Measurements from ENCODE around the gene SRSF4.

Gene SRSF4

GRCh38 chr1:29123887-29124365 is 57.8 kb downstream of the SRSF4 start, which contains the start of gene TMEM200B:
TSS of gene TMEM200B (minus strand) at chr1:29123903. CDS start at chr1:29121828, 2,075 bp downstream.
- TF ChIP-seq, protein P1, sequence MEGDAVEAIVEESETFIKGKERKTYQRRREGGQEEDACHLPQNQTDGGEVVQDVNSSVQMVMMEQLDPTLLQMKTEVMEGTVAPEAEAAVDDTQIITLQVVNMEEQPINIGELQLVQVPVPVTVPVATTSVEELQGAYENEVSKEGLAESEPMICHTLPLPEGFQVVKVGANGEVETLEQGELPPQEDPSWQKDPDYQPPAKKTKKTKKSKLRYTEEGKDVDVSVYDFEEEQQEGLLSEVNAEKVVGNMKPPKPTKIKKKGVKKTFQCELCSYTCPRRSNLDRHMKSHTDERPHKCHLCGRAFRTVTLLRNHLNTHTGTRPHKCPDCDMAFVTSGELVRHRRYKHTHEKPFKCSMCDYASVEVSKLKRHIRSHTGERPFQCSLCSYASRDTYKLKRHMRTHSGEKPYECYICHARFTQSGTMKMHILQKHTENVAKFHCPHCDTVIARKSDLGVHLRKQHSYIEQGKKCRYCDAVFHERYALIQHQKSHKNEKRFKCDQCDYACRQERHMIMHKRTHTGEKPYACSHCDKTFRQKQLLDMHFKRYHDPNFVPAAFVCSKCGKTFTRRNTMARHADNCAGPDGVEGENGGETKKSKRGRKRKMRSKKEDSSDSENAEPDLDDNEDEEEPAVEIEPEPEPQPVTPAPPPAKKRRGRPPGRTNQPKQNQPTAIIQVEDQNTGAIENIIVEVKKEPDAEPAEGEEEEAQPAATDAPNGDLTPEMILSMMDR (IDR thresholded peaks at IDR 0.05; ENCODE audit: low read depth, low read length): no peak
- peak within 1 kb of the TSS; percentile 62 to 73 for H3K4me3 ChIP-seq (replicated peaks in 1 of 2; ENCODE audit: low read depth in 2 of 2, low read length in 2 of 2)
- no peak for DNase-seq (ENCODE audit: low read depth in 2 of 2)

GRCh38 chr1:29123053-29123886 is 58.4 kb downstream of the SRSF4 start:
- DNase-seq (ENCODE audit: low read depth in 2 of 2): peak; percentile 40
- H3K4me3 ChIP-seq (replicated peaks in 1 of 2; ENCODE audit: low read depth in 2 of 2, low read length in 2 of 2): peak overlapping the region; percentile 62 to 73
- TF ChIP-seq, protein P1 (IDR thresholded peaks at IDR 0.05; ENCODE audit: low read depth, low read length): no peak

DNA sequence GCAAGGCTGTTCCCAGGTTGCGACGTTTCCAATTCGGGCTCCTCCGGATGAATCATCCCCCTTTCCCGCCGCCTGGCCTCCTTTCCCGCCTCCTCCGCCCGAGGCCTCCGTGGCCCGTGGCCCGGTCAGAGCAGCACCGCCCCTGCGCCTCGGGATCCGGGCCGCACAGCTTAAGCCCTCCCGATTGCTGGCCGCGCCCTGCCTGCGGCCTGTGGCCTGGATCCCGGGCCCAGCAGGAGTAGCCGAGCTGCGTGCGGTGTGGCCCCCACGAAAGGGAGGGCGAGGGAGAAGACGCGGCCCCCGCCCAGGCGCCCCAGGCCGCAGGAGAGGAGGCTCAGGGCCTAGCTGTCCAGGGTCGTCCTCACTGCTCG is 59.0 kb downstream of the SRSF4 start:
- peak overlapping the region; percentile 62 to 73 for H3K4me3 ChIP-seq (replicated peaks in 1 of 2; ENCODE audit: low read depth in 2 of 2, low read length in 2 of 2)
- DNase-seq (ENCODE audit: low read depth in 2 of 2): peak; percentile 81 to 86
- TF ChIP-seq, protein P1 (IDR thresholded peaks at IDR 0.05; ENCODE audit: low read depth, low read length): no peak

GRCh38 chr1:29121936-29122681 is 59.6 kb downstream of the SRSF4 start:
- H3K4me3 ChIP-seq (replicated peaks in 1 of 2; ENCODE audit: low read depth in 2 of 2, low read length in 2 of 2): peak overlapping the region; percentile 49 to 62
- TF ChIP-seq, protein P1 (IDR thresholded peaks at IDR 0.05; ENCODE audit: low read depth, low read length): no peak
- DNase-seq (ENCODE audit: low read depth in 2 of 2): peak in 1 of 2 donors; percentile 42

DNA sequence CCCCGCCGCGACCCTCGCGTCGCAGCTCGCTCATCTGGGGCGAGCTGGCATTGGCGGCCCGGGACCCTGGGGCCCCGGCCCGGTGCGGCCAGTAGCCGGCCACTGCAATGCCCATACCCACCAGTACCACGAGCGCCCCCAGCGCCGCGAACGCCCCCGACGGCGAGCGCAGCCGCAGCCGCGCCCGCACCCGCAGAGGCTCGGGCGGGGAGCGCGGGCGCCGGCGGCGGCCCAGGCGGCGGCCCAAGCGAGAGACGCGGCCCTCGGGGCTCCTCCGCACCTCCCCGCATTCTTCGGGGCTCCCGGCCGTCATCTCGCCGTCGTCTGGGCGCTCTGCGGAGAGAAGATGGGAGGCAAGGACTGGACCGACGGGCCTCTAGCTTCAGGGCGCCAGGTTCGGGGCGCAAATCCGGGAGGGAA is 60.2 kb downstream of the SRSF4 start:
- H3K4me3 ChIP-seq (replicated peaks in 1 of 2; ENCODE audit: low read depth in 2 of 2, low read length in 2 of 2): peak overlapping the region; percentile 49 to 62
- TF ChIP-seq, protein P1 (IDR thresholded peaks at IDR 0.05; ENCODE audit: low read depth, low read length): no peak
- no peak for DNase-seq (ENCODE audit: low read depth in 2 of 2)

DNA sequence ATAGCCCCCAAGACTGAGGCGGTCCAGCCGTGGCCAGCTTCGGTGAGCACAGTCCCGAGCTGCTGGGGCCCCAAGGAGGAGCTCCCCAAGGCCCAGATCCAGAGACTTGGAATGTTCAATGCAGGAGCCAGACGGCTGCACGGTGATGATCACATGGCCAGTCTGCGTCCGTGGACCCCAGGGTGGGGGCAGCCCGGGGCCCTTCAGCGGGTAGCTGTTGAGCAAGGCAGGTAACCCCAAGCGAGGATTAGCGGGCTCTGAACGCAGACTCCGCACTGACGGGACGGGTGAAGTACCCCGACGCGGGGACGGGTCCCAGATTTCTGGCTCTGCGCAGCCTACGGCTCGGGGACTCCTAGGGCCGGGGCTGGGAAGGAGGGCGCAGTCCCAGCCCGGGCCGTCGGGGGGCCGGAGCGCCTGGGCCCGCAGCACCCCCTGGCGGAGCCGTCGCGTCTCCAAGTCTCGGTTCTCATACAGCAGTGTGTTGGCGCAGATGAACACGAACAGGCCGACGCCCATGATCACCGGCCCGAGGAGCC is 60.7 kb downstream of the SRSF4 start:
- peak; percentile 27 to 49 for DNase-seq (ENCODE audit: low read depth in 2 of 2)
- no peak overlapping the region for H3K4me3 ChIP-seq (replicated peaks in 1 of 2; ENCODE audit: low read depth in 2 of 2, low read length in 2 of 2)
- TF ChIP-seq, protein P1 (IDR thresholded peaks at IDR 0.05; ENCODE audit: low read depth, low read length): peak; percentile 24
